ENCODE data around the gene LEFTY1. TPM values are rescaled to one million over a fixed set of nuclear protein-coding genes. Genes with fewer than 3 reads are reported as not detected.

LEFTY1 gene
- total and polyA plus RNA-seq, 2 of the 4 experiments (the other 2 are of a cell fraction), result not detected

- TF ChIP-seq RAD21 (IDR thresholded peaks at IDR 0.05; ENCODE audit: low read length) (no peak), BHLHE40 (IDR thresholded peaks at IDR 0.05; ENCODE audit: low read depth, low read length) (no peak), FOS (IDR thresholded peaks at IDR 0.05; ENCODE audit: low read depth, low read length) (no peak), RCOR1 (IDR thresholded peaks at IDR 0.05; ENCODE audit: insufficient replicate concordance, low read length) (no peak), NFE2L2 (IDR thresholded peaks at IDR 0.05; ENCODE audit: low read depth, low read length) (no peak), USF2 (IDR thresholded peaks at IDR 0.05; ENCODE audit: low read depth, low read length) (no peak)
- POLR2A ChIA-PET (ENCODE audit: unreplicated experiment), result no interaction called here
- intact Hi-C loops (cut with micrococcal nuclease) (loop anchor here (10.0 kb wide), 1 partner anchor 135 kb away; no protein-coding TSS in a partner anchor), in situ Hi-C loops (cut with MboI; ENCODE audit: low sequenced_read_pairs) (loop anchor here (10.0 kb wide), 1 partner anchor 365 kb away; no protein-coding TSS in a partner anchor), dilution Hi-C loops (cut with HindIII; ENCODE audit: low sequenced_read_pairs, unreplicated experiment) (no loop called here)
- no peak overlapping the region for H2BK15ac ChIP-seq (ENCODE audit: low read depth, low read length)
- no peak overlapping the region for H2AK9ac ChIP-seq (replicated peaks; ENCODE audit: low read depth, low read length, poor library complexity)
- H3K4me2 ChIP-seq (ENCODE audit: low read depth, low read length), result no peak overlapping the region
- H3K27me3 ChIP-seq (ENCODE audit: control insufficient read depth, insufficient read depth, low read length), result no peaks in the 10 kb centered on the region
- H3K79me1 ChIP-seq (ENCODE audit: low read depth in 1 of 2, low read length in 2 of 2), result no peaks in the 10 kb centered on the region
- H3K4ac ChIP-seq (ENCODE audit: low read depth, low read length), result no peak overlapping the region
- no peak overlapping the region for H3K14ac ChIP-seq (replicated peaks; ENCODE audit: low read depth, low read length)
- no peak overlapping the region for H4K8ac ChIP-seq (ENCODE audit: low read depth in 2 of 2, low read length in 2 of 2)
- no peak overlapping the region for H3K23ac ChIP-seq (ENCODE audit: low read depth, low read length)
- no peak overlapping the region for H3K27ac ChIP-seq (ENCODE audit: insufficient read depth, low read length)
- H2BK5ac ChIP-seq (ENCODE audit: low read depth, low read length, poor library complexity, severe bottlenecking), result no peak overlapping the region
- no peak overlapping the region for H2BK120ac ChIP-seq (ENCODE audit: low read depth, low read length)
- no peaks in the 10 kb centered on the region for H3K9me3 ChIP-seq (ENCODE audit: control insufficient read depth, insufficient read depth, low read length)
- no peak overlapping the region for H3K56ac ChIP-seq (ENCODE audit: extremely low read depth, insufficient read depth, low read length)
- H2BK20ac ChIP-seq (ENCODE audit: low read depth, low read length), result no peak overlapping the region
- H3K4me1 ChIP-seq (ENCODE audit: control insufficient read depth, insufficient read depth, low read length), result no peaks in the 10 kb centered on the region; the same call in 1 of the 2 replicates
- no peaks in the 10 kb centered on the region for H3K9me1 ChIP-seq (ENCODE audit: insufficient read depth, low read length)
- H2AK5ac ChIP-seq (ENCODE audit: low read depth, low read length), result no peak overlapping the region
- no peak overlapping the region for H3K18ac ChIP-seq (ENCODE audit: low read depth, low read length)
- H3K36me3 ChIP-seq (ENCODE audit: control insufficient read depth, insufficient read depth, low read length), result peaks cover 26% of the 10 kb centered on the region; the same call in 1 of the 2 replicates
- H3K4me3 ChIP-seq (ENCODE audit: insufficient read depth, low read depth, low read length), result no peak overlapping the region
- CTCF ChIA-PET, result no interaction called here
- ATAC-seq (ENCODE audit: low read depth), result no peak
- no peak overlapping the region for H3K9ac ChIP-seq (ENCODE audit: low read depth, low read length)
- H4K20me1 ChIP-seq (ENCODE audit: insufficient read depth, low read length), result no peaks in the 10 kb centered on the region
- no TSS peak for BruUV-seq (replicated peaks)
- no peak overlapping the region for H2AFZ ChIP-seq (replicated peaks; ENCODE audit: low read length, poor library complexity)
- no peak overlapping the region for H4K5ac ChIP-seq (ENCODE audit: low read depth, low read length)
- no CpG with 5 or more reads among the region's 1 CpG for WGBS, 2 experiments (ENCODE audit: extremely low coverage in 2 of 2, insufficient read length in 1 of 2)
- DNase-seq, result no peak
- no peak overlapping the region for H4K91ac ChIP-seq (ENCODE audit: insufficient read depth, low read depth, low read length)
These were observed 48.7 kb downstream of the LEFTY1 start for GRCh38 chr1:225840223-225840610.
